Left lung (tissue), 10 donors: ENCODE measurements around the gene PCLO. TPM values are rescaled to one million over a fixed set of nuclear protein-coding genes. Genes with fewer than 3 reads are reported as not detected.
"Not testable (repeated sequence)": the region's sequence is repeated elsewhere in the genome, so short reads cannot be mapped to it uniquely, and the experiment has no call there.

Source experiments
- ATAC-seq: fragments of 200-7000 bp; cut with Tn5 transposase; one replicate; pipeline ENCODE4 v1.9.1; 2020; ENCODE audit warnings: moderate library complexity
- DNase-seq, 4 donors: peaks; one replicate each; pipeline ENCODE4 v3.0.0-alpha.2; 2013 to 2020
- H3K27ac ChIP-seq, 2 donors: fragments of 200-600 bp; sonication (generic) in 1 of 2; one replicate each; pipeline versions ENCODE4 v1.5.0 to v1.8.0; 2020 to 2021
- H3K27me3 ChIP-seq, 2 donors: fragments of 200-600 bp; sonication (generic) in 1 of 2; one replicate each; pipeline versions ENCODE4 v1.5.0 to v1.8.0; 2020 to 2021
- H3K36me3 ChIP-seq, 2 donors: fragments of 200-600 bp; sonication (generic) in 1 of 2; one replicate each; pipeline versions ENCODE4 v1.5.0 to v1.8.0; 2020 to 2021
- H3K4me1 ChIP-seq, 2 donors: fragments of 200-600 bp; one replicate each; pipeline ENCODE4 v1.8.0; 2021
- H3K4me3 ChIP-seq, 2 donors: fragments of 200-600 bp; sonication (generic) in 1 of 2; one replicate each; pipeline versions ENCODE4 v1.5.0 to v1.8.0; 2020 to 2021; ENCODE audit warnings: mild to moderate bottlenecking in 1 of 2
- H3K9me3 ChIP-seq, 2 donors: fragments of 200-600 bp; sonication (generic) in 1 of 2; one replicate each; pipeline versions ENCODE4 v1.5.0 to v1.8.0; 2020 to 2021
- CTCF ChIP-seq, 2 donors: fragments of 200-600 bp; sonication (generic) in 1 of 2; IDR thresholded peaks; one replicate each; pipeline versions ENCODE4 v1.5.0 to v1.8.0; 2021; ENCODE audit warnings: antibody characterized with exemption in 2 of 2
- intact Hi-C, 2 donors: fragments of 100-400 bp; cut with DNase I; formaldehyde crosslinking; loops; one replicate each; pipeline versions ENCODE4 v1.11.2 to v1.14.2; 2022
- polyA plus RNA-seq, 6 donors: library from polyadenylated mRNA; unstranded; fragments of 120-200 nt; gene quantifications; one replicate each; pipeline ENCODE4 v1.2.1, GENCODE V29; 2013; ENCODE audit not compliant: insufficient read length in 6 of 6
- total RNA-seq, 2 donors: library from RNA; stranded (reverse); fragmentation: NEBNext Ultra II Directional; extraction: Animal tissue kit (Norgen Biotek cat#: 25700); gene quantifications; one replicate each; pipeline ENCODE4 v1.2.1, GENCODE V29; 2021
- donor health status: DM: no; HTN: yes; CAD: no.
- donor health status: DM: no; HTN: no; CAD: no.

PCLO gene
- total and polyA plus RNA-seq, 8 donors, result 5.3 to 7.7 (median 5.9) TPM

GRCh38 chr7:82906502-82906901 is 256.2 kb downstream of the PCLO start:
- no peak for TF ChIP-seq CTCF (IDR thresholded peaks at IDR 0.05)
- H3K4me3 ChIP-seq, result no peak overlapping the region
- intact Hi-C loops, result no loop called here
- H3K27me3 ChIP-seq, result no peaks in the 10 kb centered on the region
- H3K36me3 ChIP-seq, result no peaks in the 10 kb centered on the region
- H3K27ac ChIP-seq, result no peak overlapping the region
- H3K9me3 ChIP-seq, result no peaks in the 10 kb centered on the region
- DNase-seq (no peak), ATAC-seq (no peak)
- no peaks in the 10 kb centered on the region for H3K4me1 ChIP-seq

GRCh38 chr7:82904871-82905270 is 257.8 kb downstream of the PCLO start:
- Histone ChIP-seq H3K27ac (no peak overlapping the region), H3K4me1 (no peaks in the 10 kb centered on the region), H3K4me3 (no peak overlapping the region), H3K27me3 (no peaks in the 10 kb centered on the region), H3K36me3 (no peaks in the 10 kb centered on the region), H3K9me3 (no peaks in the 10 kb centered on the region)
- no peak for TF ChIP-seq CTCF (IDR thresholded peaks at IDR 0.05)
- intact Hi-C loops, result no loop called here
- DNase-seq (no peak), ATAC-seq (no peak)

GRCh38 chr7:82901098-82901497 is 261.6 kb downstream of the PCLO start:
- H3K4me1 ChIP-seq, H3K4me3 ChIP-seq, DNase-seq, ATAC-seq, H3K9me3 ChIP-seq, H3K27ac ChIP-seq, H3K27me3 ChIP-seq, H3K36me3 ChIP-seq, intact Hi-C loops: not testable (repeated sequence)

GRCh38 chr7:82897500-82897899 is 265.2 kb downstream of the PCLO start:
- intact Hi-C loops, result no loop called here
- DNase-seq (no peak), ATAC-seq (no peak)
- Histone ChIP-seq H3K36me3 (no peaks in the 10 kb centered on the region), H3K27ac (no peak overlapping the region), H3K27me3 (no peaks in the 10 kb centered on the region), H3K4me3 (no peak overlapping the region), H3K9me3 (no peaks in the 10 kb centered on the region), H3K4me1 (no peaks in the 10 kb centered on the region)
- TF ChIP-seq CTCF (IDR thresholded peaks at IDR 0.05), result no peak

GRCh38 chr7:82894341-82894740 is 268.3 kb downstream of the PCLO start:
- H3K4me3 ChIP-seq, intact Hi-C loops, H3K36me3 ChIP-seq, DNase-seq, H3K9me3 ChIP-seq, H3K27me3 ChIP-seq, H3K27ac ChIP-seq, H3K4me1 ChIP-seq, ATAC-seq: not testable (repeated sequence)

- no peak for TF ChIP-seq CTCF (IDR thresholded peaks at IDR 0.05)
- H3K36me3 ChIP-seq, result no peaks in the 10 kb centered on the region
- no peaks in the 10 kb centered on the region for H3K9me3 ChIP-seq
- H3K4me1 ChIP-seq, result no peaks in the 10 kb centered on the region
- H3K27ac ChIP-seq, result no peak overlapping the region
- intact Hi-C loops, result no loop called here
- ATAC-seq (no peak), DNase-seq (no peak)
- no peak overlapping the region for H3K4me3 ChIP-seq
- H3K27me3 ChIP-seq, result no peaks in the 10 kb centered on the region
Measured at GRCh38 chr7:82886324-82886723, 276.4 kb downstream of the PCLO start.
